ENCODE measurements around the gene PRKCZ. TPM values are rescaled to one million over a fixed set of nuclear protein-coding genes. Genes with fewer than 3 reads are reported as not detected.

PRKCZ gene
- total RNA-seq, 3 donors from 2014 or later = 0.64 to 17.9 (median 12.5) TPM

DNA sequence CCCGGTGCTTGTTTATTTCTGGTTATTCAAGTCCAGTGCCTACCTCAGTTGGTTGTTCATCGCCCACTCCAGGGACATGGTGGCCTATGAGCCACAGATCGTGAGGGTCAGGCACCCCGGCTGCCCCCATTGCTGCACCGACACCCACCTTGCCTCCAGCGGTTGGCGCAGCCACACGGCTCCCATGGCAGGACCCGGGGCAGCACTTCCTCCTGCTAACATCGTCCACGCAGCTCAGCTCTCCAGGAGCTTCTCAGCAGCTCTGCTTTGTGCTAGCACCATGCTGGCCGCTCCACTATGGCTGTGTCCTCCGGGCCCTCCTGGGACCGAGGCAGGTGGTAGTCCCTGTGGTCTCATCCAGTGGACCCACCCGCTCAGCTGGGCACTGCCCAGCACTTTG is 13.9 kb upstream of the PRKCZ start:
- H3K27me3 ChIP-seq = no peaks in the 10 kb centered on the region
- H3K9me3 ChIP-seq = peaks cover 0 to 7% of the 10 kb centered on the region in 2 donors
- intact Hi-C loops (cut with DNase I; ENCODE audit: low total_unique reads) = no loop called here
- no peaks in the 10 kb centered on the region for H3K4me1 ChIP-seq
- no peak for DNase-seq (ENCODE audit: low spot score in 2 of 2)
- no peaks in the 10 kb centered on the region for H3K36me3 ChIP-seq
- H3K4me3 ChIP-seq = no peak overlapping the region
- no peak overlapping the region for H3K27ac ChIP-seq
- TF ChIP-seq POLR2AphosphoS5 (IDR thresholded peaks at IDR 0.05) = no peak
- TF ChIP-seq, protein P1, sequence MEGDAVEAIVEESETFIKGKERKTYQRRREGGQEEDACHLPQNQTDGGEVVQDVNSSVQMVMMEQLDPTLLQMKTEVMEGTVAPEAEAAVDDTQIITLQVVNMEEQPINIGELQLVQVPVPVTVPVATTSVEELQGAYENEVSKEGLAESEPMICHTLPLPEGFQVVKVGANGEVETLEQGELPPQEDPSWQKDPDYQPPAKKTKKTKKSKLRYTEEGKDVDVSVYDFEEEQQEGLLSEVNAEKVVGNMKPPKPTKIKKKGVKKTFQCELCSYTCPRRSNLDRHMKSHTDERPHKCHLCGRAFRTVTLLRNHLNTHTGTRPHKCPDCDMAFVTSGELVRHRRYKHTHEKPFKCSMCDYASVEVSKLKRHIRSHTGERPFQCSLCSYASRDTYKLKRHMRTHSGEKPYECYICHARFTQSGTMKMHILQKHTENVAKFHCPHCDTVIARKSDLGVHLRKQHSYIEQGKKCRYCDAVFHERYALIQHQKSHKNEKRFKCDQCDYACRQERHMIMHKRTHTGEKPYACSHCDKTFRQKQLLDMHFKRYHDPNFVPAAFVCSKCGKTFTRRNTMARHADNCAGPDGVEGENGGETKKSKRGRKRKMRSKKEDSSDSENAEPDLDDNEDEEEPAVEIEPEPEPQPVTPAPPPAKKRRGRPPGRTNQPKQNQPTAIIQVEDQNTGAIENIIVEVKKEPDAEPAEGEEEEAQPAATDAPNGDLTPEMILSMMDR (IDR thresholded peaks at IDR 0.05) = no peak
- TF ChIP-seq POLR2A (IDR thresholded peaks at IDR 0.05) = no peak

DNA sequence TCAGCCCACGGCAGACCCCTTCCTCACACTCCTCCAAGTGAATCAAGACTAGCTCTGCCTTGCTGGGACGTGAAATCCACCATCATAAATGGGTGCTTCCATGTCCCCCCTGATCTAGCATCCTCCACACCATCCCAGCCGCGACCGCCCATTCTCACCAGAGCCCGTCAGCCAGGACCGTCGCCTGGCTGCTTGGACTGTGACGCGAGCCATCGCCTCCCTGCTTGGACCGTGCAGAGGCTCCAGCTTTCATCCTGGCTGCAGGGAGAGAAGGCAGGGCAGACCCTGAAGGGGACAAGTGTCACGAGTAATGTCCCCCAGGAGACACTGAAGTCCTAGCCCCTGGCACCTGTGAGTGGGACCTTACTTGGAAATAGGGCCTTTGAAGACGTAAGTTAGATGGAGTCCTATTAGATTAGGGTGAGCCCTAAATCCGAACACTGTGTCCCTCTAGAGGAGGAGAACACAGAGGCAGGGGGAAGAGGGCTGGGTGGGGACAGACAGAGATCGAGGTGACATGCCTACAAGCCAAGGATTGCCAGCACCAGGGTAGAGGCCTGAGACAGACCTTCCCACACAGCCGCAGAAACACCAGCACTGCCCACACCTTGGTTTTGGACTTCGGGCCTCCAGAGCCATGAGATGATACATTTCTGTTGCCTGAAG is 12.8 kb upstream of the PRKCZ start:
- Histone ChIP-seq H3K4me1 (no peaks in the 10 kb centered on the region), H3K27me3 (no peaks in the 10 kb centered on the region), H3K9me3 (peaks cover 0 to 7% of the 10 kb centered on the region in 2 donors), H3K4me3 (no peak overlapping the region), H3K27ac (no peak overlapping the region), H3K36me3 (no peaks in the 10 kb centered on the region)
- TF ChIP-seq POLR2AphosphoS5 (IDR thresholded peaks at IDR 0.05) (no peak), POLR2A (IDR thresholded peaks at IDR 0.05) (no peak)
- TF ChIP-seq, protein P1 (IDR thresholded peaks at IDR 0.05) = no peak
- no peak for DNase-seq (ENCODE audit: low spot score in 2 of 2)
- intact Hi-C loops (cut with DNase I; ENCODE audit: low total_unique reads) = no loop called here

DNA sequence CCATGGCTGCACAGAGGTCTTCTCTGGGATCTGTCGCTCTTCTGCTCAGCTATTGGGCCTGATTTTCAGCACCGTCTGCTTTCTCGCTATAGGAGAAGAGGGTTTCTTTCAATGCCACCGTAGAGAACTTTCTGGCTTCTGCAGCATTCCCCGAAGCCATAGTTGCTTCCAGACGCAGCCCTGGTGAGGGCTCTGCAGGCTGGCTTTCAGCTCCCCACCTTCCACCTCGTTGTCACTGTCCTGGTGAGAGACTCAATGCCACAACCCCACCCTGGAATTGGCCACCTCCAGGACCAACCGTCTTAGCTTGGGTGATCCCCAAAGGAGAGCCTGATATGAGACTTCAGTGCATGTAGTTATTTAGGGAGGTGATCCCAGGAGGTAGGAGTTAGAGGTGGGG is 12.0 kb upstream of the PRKCZ start:
- no peaks in the 10 kb centered on the region for H3K27me3 ChIP-seq
- intact Hi-C loops (cut with DNase I; ENCODE audit: low total_unique reads) = no loop called here

DNA sequence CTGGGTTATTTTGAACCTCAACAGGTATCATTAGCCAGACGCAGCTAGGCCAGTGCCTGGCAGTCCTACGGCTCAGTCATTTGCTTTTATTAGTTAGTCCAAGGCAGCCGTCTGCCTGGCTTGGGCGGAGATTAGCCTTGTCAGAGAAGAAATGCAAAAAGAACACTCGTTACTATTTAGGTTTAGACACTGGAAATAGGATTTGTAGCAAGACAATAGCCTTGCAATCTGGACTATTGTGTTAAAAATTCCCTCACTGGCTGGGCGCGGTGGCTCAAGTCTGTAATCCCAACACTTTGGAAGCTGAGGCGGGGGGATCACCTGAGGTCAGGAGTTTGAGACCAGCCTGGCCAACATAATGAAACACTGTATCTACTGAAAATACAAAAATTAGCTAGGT is 11.0 kb upstream of the PRKCZ start:
- no peaks in the 10 kb centered on the region for H3K36me3 ChIP-seq
- H3K4me1 ChIP-seq = no peaks in the 10 kb centered on the region
- no peak overlapping the region for H3K4me3 ChIP-seq
- TF ChIP-seq POLR2AphosphoS5 (IDR thresholded peaks at IDR 0.05) (no peak), POLR2A (IDR thresholded peaks at IDR 0.05) (no peak)
- TF ChIP-seq, protein P1 (IDR thresholded peaks at IDR 0.05) = no peak
- DNase-seq (ENCODE audit: low spot score in 2 of 2) = no peak
- H3K27me3 ChIP-seq = no peaks in the 10 kb centered on the region
- H3K9me3 ChIP-seq = peaks cover 0 to 7% of the 10 kb centered on the region in 2 donors
- H3K27ac ChIP-seq = no peak overlapping the region
- intact Hi-C loops (cut with DNase I; ENCODE audit: low total_unique reads) = no loop called here

More for the DNA sequence above, 12.0 kb upstream of the PRKCZ start:
- Histone ChIP-seq H3K4me3 (no peak overlapping the region), H3K36me3 (no peaks in the 10 kb centered on the region), H3K9me3 (peaks cover 0 to 7% of the 10 kb centered on the region in 2 donors), H3K4me1 (no peaks in the 10 kb centered on the region), H3K27ac (no peak overlapping the region)
- no peak for DNase-seq (ENCODE audit: low spot score in 2 of 2)
- TF ChIP-seq, protein P1 (IDR thresholded peaks at IDR 0.05) = no peak
- TF ChIP-seq POLR2A (IDR thresholded peaks at IDR 0.05) (no peak), POLR2AphosphoS5 (IDR thresholded peaks at IDR 0.05) (no peak)

DNA sequence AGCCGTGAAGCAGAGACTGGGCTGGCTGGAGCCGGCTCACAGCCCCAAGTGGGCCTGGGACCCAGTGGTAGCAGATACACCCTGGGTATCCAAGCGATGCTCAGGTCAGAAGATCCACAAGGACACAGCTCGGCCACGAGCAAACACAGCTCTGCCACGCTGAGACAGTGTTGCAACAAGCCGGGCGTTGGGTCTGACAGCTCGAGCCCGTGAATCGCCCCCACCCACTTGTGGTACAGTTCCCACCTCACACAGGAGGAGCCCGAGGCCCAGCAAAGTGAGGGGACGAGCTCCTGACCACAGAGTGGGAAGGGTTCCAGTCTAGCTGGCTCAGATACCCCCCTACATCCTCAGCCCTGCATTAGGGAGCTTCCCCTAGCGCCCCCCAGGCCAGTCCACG is 8.9 kb upstream of the PRKCZ start:
- Histone ChIP-seq H3K27me3 (no peaks in the 10 kb centered on the region), H3K9me3 (peaks cover 0 to 7% of the 10 kb centered on the region in 2 donors), H3K4me1 (peaks cover 0 to 3% of the 10 kb centered on the region in 2 donors), H3K36me3 (no peaks in the 10 kb centered on the region), H3K4me3 (no peak overlapping the region), H3K27ac (no peak overlapping the region)
- TF ChIP-seq POLR2A (IDR thresholded peaks at IDR 0.05) (no peak), POLR2AphosphoS5 (IDR thresholded peaks at IDR 0.05) (no peak)
- TF ChIP-seq, protein P1 (IDR thresholded peaks at IDR 0.05) = no peak
- intact Hi-C loops (cut with DNase I; ENCODE audit: low total_unique reads) = loop anchor here (5.0 kb wide), 1 partner anchor 94 kb away; no protein-coding TSS in a partner anchor
- no peak for DNase-seq (ENCODE audit: low spot score in 2 of 2)
